Endothelial cell of umbilical vein (primary cell): ENCODE data around the gene IPO13. TPM values are rescaled to one million over a fixed set of nuclear protein-coding genes. Genes with fewer than 3 reads are reported as not detected.
A peak's percentile ranks its signal among the peaks of the same experiment; 100 is the strongest.

Source experiments
- BruUV-seq: library from RNA; stranded (reverse); fragments of 400-500 nt; replicated peaks from 2 replicates; lab custom pipeline; 2021; lab: Mats Ljungman, UMichigan
- CTCF ChIA-PET: fragments of 300-600, 350-600 bp; sonication (Branson Sonifier 250); formaldehyde crosslinking; loops from one replicate; lab custom pipeline; 2021; ENCODE audit warnings: antibody characterized with exemption, inconsistent platforms; lab: Charles Lee
- POLR2A ChIA-PET: fragments of 300-600, 350-600 bp; sonication (Branson Sonifier 250); formaldehyde crosslinking; loops from one replicate; lab custom pipeline; 2021; ENCODE audit warnings: antibody characterized with exemption, inconsistent platforms; lab: Charles Lee
- DNase-seq: peaks from one replicate; pipeline ENCODE4 v3.0.0-alpha.2; 2011; ENCODE audit warnings: low read depth, low spot score
- FAIRE-seq: peaks from 2 replicates; lab custom pipeline; 2011; peaks lifted over from hg19 to GRCh38; lab: Jason Lieb, UNC
- H2AFZ ChIP-seq: 2 replicates; pipeline ENCODE4 v1.6.0; 2012; ENCODE audit warnings: low read depth, low read length, control low read depth, inconsistent platforms
- H3K27ac ChIP-seq: 2 replicates; pipeline ENCODE4 v1.5.1; 2011; ENCODE audit warnings: low read depth, mild to moderate bottlenecking, control low read depth, low read length, moderate library complexity; ENCODE audit not compliant: insufficient read depth
- H3K27me3 ChIP-seq, 2 experiments: 2 replicates each; pipeline versions ENCODE4 v1.6.0 to v1.6.1; 2011; ENCODE audit warnings: low read length in 2 of 2, mixed read lengths in 1 of 2; ENCODE audit not compliant: control insufficient read depth in 2 of 2, insufficient read depth in 2 of 2
- H3K36me3 ChIP-seq, 2 experiments: 2 replicates in 1 of 2; 3 replicates in 1 of 2; pipeline ENCODE4 v1.5.1; 2011; ENCODE audit warnings: low read length in 2 of 2, mild to moderate bottlenecking in 1 of 2, moderate library complexity in 1 of 2; ENCODE audit not compliant: control insufficient read depth in 2 of 2, insufficient read depth in 2 of 2; ENCODE audit errors: extremely low read depth in 1 of 2
- H3K4me1 ChIP-seq: 3 replicates; pipeline ENCODE4 v1.5.1; 2011; ENCODE audit warnings: mild to moderate bottlenecking, low read length; ENCODE audit not compliant: control insufficient read depth, insufficient read depth; ENCODE audit errors: extremely low read depth
- H3K4me2 ChIP-seq: 2 replicates; pipeline ENCODE4 v1.6.1; 2011; ENCODE audit warnings: low read length, control low read depth, mixed read lengths; ENCODE audit not compliant: insufficient read depth
- H3K4me3 ChIP-seq, 3 experiments: fragments of 200-600 bp in 1 of 3; sonication (generic), shearing (Covaris generic) in 1 of 3; replicated peaks in 1 of 3; 2 replicates each; pipeline ENCODE4 v1.5.1; 2011 to 2016; ENCODE audit warnings: control low read depth in 3 of 3, low read length in 3 of 3, mild to moderate bottlenecking in 2 of 3, inconsistent platforms in 1 of 3, low read depth in 1 of 3, moderate library complexity in 1 of 3; ENCODE audit not compliant: insufficient read depth in 1 of 3
- H3K79me2 ChIP-seq: 2 replicates; pipeline ENCODE4 v1.6.0; 2012; ENCODE audit warnings: low read length, inconsistent platforms; ENCODE audit not compliant: control insufficient read depth, insufficient read depth
- H3K9ac ChIP-seq: replicated peaks from 2 replicates; pipeline ENCODE3; 2011; ENCODE audit warnings: low read length, control low read depth; ENCODE audit not compliant: insufficient read depth; ENCODE audit errors: extremely low read depth
- H3K9me1 ChIP-seq: replicated peaks from 3 replicates; pipeline ENCODE4 v1.6.0; 2011; ENCODE audit warnings: mild to moderate bottlenecking, low read length; ENCODE audit not compliant: control insufficient read depth, insufficient read depth; ENCODE audit errors: extremely low read depth
- H3K9me3 ChIP-seq: replicated peaks from 2 replicates; pipeline ENCODE4 v1.5.1; 2012; ENCODE audit warnings: low read length, inconsistent platforms; ENCODE audit not compliant: control insufficient read depth, insufficient read depth
- H4K20me1 ChIP-seq: replicated peaks from 2 replicates; pipeline ENCODE3; 2011; ENCODE audit warnings: mild to moderate bottlenecking, low read length; ENCODE audit not compliant: control insufficient read depth, insufficient read depth; ENCODE audit errors: extremely low read depth
- CTCF ChIP-seq, 2 donors: IDR thresholded peaks; 1 replicate in 1 of 2; 2 replicates in 1 of 2; pipeline ENCODE4 v1.5.1; 2011; ENCODE audit warnings: low read length in 2 of 2, mild to moderate bottlenecking in 2 of 2, moderate library complexity in 2 of 2, control low read depth in 1 of 2, inconsistent platforms in 1 of 2, low read depth in 1 of 2; ENCODE audit not compliant: insufficient read depth in 1 of 2; ENCODE audit errors: extremely low read depth in 1 of 2
- EZH2 ChIP-seq: IDR thresholded peaks from 2 replicates; pipeline ENCODE4 v1.6.1; 2012; ENCODE audit warnings: borderline replicate concordance, low read depth, mild to moderate bottlenecking, moderate library complexity, low read length, inconsistent platforms; ENCODE audit not compliant: severe bottlenecking
- FOS ChIP-seq: IDR thresholded peaks from 2 replicates; pipeline ENCODE4 v1.6.1; 2011; ENCODE audit warnings: mild to moderate bottlenecking, low read length, moderate library complexity, borderline replicate concordance; ENCODE audit not compliant: insufficient read depth
- GATA2 ChIP-seq: IDR thresholded peaks from 2 replicates; pipeline ENCODE4 v1.7.0; 2011; ENCODE audit warnings: low read depth, mild to moderate bottlenecking, moderate library complexity, mixed read lengths, low read length; ENCODE audit not compliant: insufficient read length, insufficient read depth
- JUN ChIP-seq: IDR thresholded peaks from 2 replicates; pipeline ENCODE4 v1.6.1; 2011; ENCODE audit warnings: borderline replicate concordance, low read depth; ENCODE audit not compliant: insufficient read length, insufficient read depth
- MAX ChIP-seq: IDR thresholded peaks from 2 replicates; pipeline ENCODE4 v1.6.1; 2011; ENCODE audit not compliant: insufficient read depth, insufficient read length
- MYC ChIP-seq: IDR thresholded peaks from one replicate; pipeline ENCODE4 v1.6.1; 2011; ENCODE audit warnings: mild to moderate bottlenecking, low read depth, low read length
- POLR2A ChIP-seq: IDR thresholded peaks from 2 replicates; pipeline ENCODE4 v1.6.1; 2012; ENCODE audit warnings: low read depth, mild to moderate bottlenecking, control low read depth, low read length
- POLR2AphosphoS5 ChIP-seq: IDR thresholded peaks from 2 replicates; pipeline ENCODE4 v1.6.1; 2012; ENCODE audit warnings: low read depth, mild to moderate bottlenecking, control low read depth, low read length, moderate library complexity; ENCODE audit not compliant: insufficient read depth
- dilution Hi-C: fragments of 300-500 bp; cut with MboI; formaldehyde crosslinking; loops from one replicate; pipeline ENCODE4 v1.15.0; 2019; ENCODE audit warnings: low sequenced_read_pairs; ENCODE audit not compliant: extremely low pct_ligation_motif_present
- intact Hi-C: fragments of 100-400 bp; cut with micrococcal nuclease; formaldehyde crosslinking; loops from one replicate; pipeline ENCODE4 v1.10.0; 2022
- polyA plus RNA-seq, 4 experiments: library from polyadenylated mRNA; depleted of rRNA in 3 of 4; stranded (reverse) in 3 of 4; unstranded in 1 of 4; fragments of >200 nt; gene quantifications; 2 replicates each; pipeline versions ENCODE4 v1.2.1 to v1.2.3, GENCODE V29; 2011 to 2012; ENCODE audit warnings: missing spikeins in 1 of 4
- total RNA-seq: library from RNA; stranded (reverse); gene quantifications from 2 replicates; pipeline ENCODE4 v1.2.3, GENCODE V29; 2021

Gene IPO13
- total and polyA plus RNA-seq, 2 donors (not counting 3 experiments of a cell fraction or from before 2014, with no cell fraction given) = 28.9 to 29.3 TPM

- Histone ChIP-seq H3K4me3 (peak overlapping the region; percentile 55 to 76 (median 67)), H3K36me3 (peaks cover 0 to 4% of the 10 kb centered on the region in 2 experiments), H3K4me1 (peaks cover 20% of the 10 kb centered on the region), H3K9ac (peak overlapping the region; percentile 97), H3K27ac (peak overlapping the region; percentile 5), H3K9me1 (no peaks in the 10 kb centered on the region), H3K9me3 (no peaks in the 10 kb centered on the region), H3K27me3 (no peaks in the 10 kb centered on the region), H3K79me2 (peaks cover 5% of the 10 kb centered on the region), H3K4me2 (peak overlapping the region; percentile 95), H4K20me1 (no peaks in the 10 kb centered on the region), H2AFZ (peak overlapping the region; percentile 99)
- BruUV-seq = TSS peak; percentile 31
- ChIA-PET CTCF (interaction anchor here (0.8 to 7.2 kb wide), 8 partner anchors 10 to 181 kb away, joined by 3 to 93 read pairs (median 4); partner anchors contain the start of genes ARTN and DPH2), POLR2A (no interaction called here)
- FAIRE-seq = no peak
- TF ChIP-seq POLR2AphosphoS5 (no peak), POLR2A (no peak), JUN (no peak), CTCF (IDR thresholded peaks at IDR 0.05; ENCODE audit: extremely low read depth in 1 of 2, insufficient read depth in 1 of 2, low read depth in 1 of 2, low read length in 2 of 2) (no peak), FOS (no peak), MAX (no peak), GATA2 (no peak), MYC (no peak), EZH2 (no peak)
- intact Hi-C loops = loop anchor here (1.0 to 5.0 kb wide), 7 partner anchors 24 to 416 kb away; partner anchors contain the start of gene ATP6V0B
- peak; percentile 13 for DNase-seq
- dilution Hi-C loops = loop anchor here (25.0 kb wide), 1 partner anchor 183 kb away; no protein-coding TSS in a partner anchor
Measured at GRCh38 chr1:43945674-43946235, 995 bp upstream of the IPO13 start.
